ENCODE results near the gene SLC25A29. TPM values are rescaled to one million over a fixed set of nuclear protein-coding genes. Genes with fewer than 3 reads are reported as not detected.

The SLC25A29 gene
- total and polyA plus RNA-seq, 8 donors = 9.0 to 174 (median 28.2) TPM

- Histone ChIP-seq H3K4me1 (peaks cover 0 to 9% (median 3%) of the 10 kb centered on the region in 4 donors), H3K9me3 (no peaks in the 10 kb centered on the region), H3K27me3 (no peaks in the 10 kb centered on the region), H3K27ac (no peak overlapping the region), H3K4me3 (no peak overlapping the region), H3K36me3 (no peaks in the 10 kb centered on the region)
- TF ChIP-seq CTCF (IDR thresholded peaks at IDR 0.05) = no peak
- no peak for TF ChIP-seq POLR2A (IDR thresholded peaks at IDR 0.05)
- TF ChIP-seq EP300 (IDR thresholded peaks at IDR 0.05) = no peak
- no peak for TF ChIP-seq POLR2AphosphoS5 (IDR thresholded peaks at IDR 0.05)
- DNase-seq = no peak
- intact Hi-C loops (cut with DNase I; ENCODE audit: low total_unique reads) = no loop called here
- WGBS, 5 donors = 80 to 92% (median 90%) methylated on average over 5 to 8 of the region's 8 CpGs
Measured at GRCh38 chr14:100323942-100324307, 17.7 kb upstream of the SLC25A29 start.

DNA sequence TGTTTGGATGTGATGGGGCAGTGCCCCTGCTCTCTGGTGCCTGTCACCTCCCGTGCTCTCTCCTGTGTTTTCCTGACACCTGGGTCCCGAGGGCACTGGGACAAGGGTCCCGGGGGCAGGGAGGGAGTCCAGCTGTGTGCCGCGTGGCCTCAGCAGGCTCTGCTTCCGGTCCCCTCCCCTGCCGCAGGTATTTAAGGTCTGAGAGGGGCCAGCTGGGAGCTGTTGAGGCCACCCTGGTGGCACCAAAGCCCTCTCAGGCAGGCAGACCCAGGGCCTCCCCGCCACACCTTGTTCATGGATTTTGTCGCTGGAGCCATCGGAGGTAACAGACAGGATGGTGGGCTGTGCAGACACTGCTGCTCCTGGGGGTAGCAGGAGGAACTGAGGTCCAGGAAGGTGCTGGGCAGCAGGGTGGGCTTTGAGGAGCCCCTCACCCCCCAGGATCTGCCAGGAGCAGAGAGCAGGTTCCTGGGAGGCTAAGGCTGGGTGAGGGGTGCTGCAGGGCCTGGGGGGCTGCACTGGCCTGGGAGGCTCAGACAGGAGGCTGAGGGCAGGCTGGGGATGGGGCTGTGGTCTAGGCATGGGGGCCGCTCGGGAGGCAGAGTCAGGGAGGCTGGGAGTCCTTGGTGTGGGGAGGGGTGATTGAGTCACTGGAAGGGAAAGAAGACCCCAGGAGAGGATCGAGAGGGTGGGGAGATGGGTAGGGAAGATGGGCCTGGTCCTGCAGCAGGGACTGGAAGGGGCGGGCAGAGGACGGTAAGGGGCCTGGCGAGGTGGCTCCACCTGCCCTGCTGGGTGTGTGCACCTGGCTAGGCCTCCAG, 17.1 kb upstream of the SLC25A29 start, which contains the start of gene SLC25A47:
Gene SLC25A47 (plus strand): TSS at position 219 of the 821 bp plus-strand sequence. CDS start 76 bp downstream, at position 295.
- Histone ChIP-seq H3K4me1 (peaks cover 0 to 12% (median 6%) of the 10 kb centered on the region in 4 donors), H3K4me3 (no peak within 1 kb of the TSS), H3K27ac (no peak within 1 kb of the TSS), H3K27me3 (no peaks in the 10 kb centered on the region), H3K36me3 (no peaks in the 10 kb centered on the region), H3K9me3 (no peaks in the 10 kb centered on the region)
- DNase-seq = no peak
- WGBS, 5 donors = 86 to 97% (median 92%) methylated on average over 9 to 16 of the region's 16 CpGs
- intact Hi-C loops (cut with DNase I; ENCODE audit: low total_unique reads) = no loop called here
- no peak for TF ChIP-seq POLR2AphosphoS5 (IDR thresholded peaks at IDR 0.05)
- no peak for TF ChIP-seq POLR2A (IDR thresholded peaks at IDR 0.05)
- no peak for TF ChIP-seq EP300 (IDR thresholded peaks at IDR 0.05)
- no peak for TF ChIP-seq CTCF (IDR thresholded peaks at IDR 0.05)

DNA sequence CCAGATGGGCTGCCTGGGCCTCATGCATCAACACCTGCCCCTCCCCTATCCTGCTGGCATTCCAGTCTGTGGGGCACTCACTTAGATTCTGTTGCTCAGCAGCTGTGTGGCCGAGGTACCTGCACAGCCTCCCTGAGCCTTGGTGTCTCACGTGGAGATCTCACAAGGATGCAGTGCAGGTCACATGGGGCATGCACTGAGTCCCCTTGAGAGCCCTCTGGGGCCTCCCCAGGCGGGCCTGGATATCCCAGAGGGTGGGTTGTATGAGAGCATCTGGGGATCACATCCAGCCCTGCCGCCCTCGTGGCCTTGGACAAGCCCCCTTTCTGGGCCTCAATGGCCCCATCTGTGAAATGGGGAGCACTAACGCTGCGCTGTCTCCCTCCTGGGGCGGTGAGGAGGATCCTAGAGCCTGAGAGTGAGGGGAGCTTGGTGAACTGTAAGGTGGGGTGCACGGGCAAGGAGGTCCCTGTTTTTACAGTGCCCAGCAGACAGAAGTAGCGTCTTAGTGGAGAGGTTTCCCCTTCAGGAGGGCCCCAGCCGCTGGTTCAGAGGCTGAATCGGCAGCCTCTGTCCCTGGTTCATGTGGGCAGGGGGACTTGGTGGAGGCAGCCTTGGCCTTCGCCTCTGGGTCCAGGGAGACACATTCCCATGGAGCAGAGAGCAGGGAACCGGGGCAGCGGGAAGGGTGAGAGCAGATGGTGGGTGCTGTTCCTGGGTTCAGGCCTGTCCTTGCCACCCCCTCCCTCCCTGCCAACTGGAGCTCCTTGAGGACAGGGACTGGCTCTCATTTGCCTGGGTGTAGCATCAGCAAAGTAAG, 16.1 kb upstream of the SLC25A29 start:
- Histone ChIP-seq H3K4me3 (no peak overlapping the region), H3K36me3 (no peaks in the 10 kb centered on the region), H3K4me1 (peaks cover 0 to 22% (median 16%) of the 10 kb centered on the region in 4 donors), H3K9me3 (no peaks in the 10 kb centered on the region), H3K27ac (no peak overlapping the region), H3K27me3 (no peaks in the 10 kb centered on the region)
- DNase-seq = peak in 1 of 2 donors; percentile 37
- WGBS, 5 donors = 81 to 95% (median 91%) methylated on average over 10 to 15 of the region's 15 CpGs
- TF ChIP-seq EP300 (IDR thresholded peaks at IDR 0.05) = no peak
- no peak for TF ChIP-seq POLR2AphosphoS5 (IDR thresholded peaks at IDR 0.05)
- no peak for TF ChIP-seq POLR2A (IDR thresholded peaks at IDR 0.05)
- no peak for TF ChIP-seq CTCF (IDR thresholded peaks at IDR 0.05)
- intact Hi-C loops (cut with DNase I; ENCODE audit: low total_unique reads) = no loop called here

DNA sequence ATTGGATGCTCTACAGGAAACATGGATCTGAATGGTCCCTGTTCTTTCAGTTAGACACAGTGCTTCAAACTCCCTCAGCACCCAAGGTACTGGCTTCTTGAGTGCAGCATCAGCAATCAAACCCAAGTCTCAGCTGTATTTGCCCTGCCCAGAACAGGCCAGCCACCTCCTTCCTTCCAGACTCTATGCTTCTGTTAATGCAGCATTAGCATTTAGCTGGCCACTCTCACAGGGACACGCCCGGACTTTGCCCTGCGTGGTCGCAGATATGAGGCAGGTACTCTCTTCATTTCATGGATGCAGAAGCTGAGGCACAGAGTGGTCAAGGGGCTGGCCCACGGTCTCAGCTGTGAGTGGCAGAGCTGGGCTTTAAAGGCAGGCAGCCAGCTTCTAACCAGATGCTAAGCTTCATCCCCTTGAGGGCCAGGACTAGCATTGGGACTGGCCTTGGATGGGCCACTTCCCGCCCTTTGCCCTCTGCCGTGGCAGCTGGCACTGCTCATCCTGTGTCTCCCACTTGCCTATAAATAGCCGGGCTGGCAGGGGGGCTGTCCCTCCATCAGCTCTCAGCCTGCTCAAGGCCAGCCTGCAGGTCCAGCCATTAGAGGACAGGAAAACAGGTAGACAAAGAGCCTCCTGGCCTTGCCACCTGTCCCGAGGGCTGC, 15.4 kb upstream of the SLC25A29 start:
- DNase-seq = no peak
- H3K27ac ChIP-seq = no peak overlapping the region
- H3K4me1 ChIP-seq = peaks cover 0 to 22% (median 16%) of the 10 kb centered on the region in 4 donors
- no peaks in the 10 kb centered on the region for H3K27me3 ChIP-seq
- intact Hi-C loops (cut with DNase I; ENCODE audit: low total_unique reads) = no loop called here
- no peaks in the 10 kb centered on the region for H3K9me3 ChIP-seq
- 68 to 84% (median 71%) methylated on average over 6 to 9 of the region's 9 CpGs for WGBS, 5 donors
- H3K4me3 ChIP-seq = no peak overlapping the region
- TF ChIP-seq EP300 (IDR thresholded peaks at IDR 0.05) = no peak
- no peak for TF ChIP-seq CTCF (IDR thresholded peaks at IDR 0.05)
- TF ChIP-seq POLR2AphosphoS5 (IDR thresholded peaks at IDR 0.05) = no peak
- H3K36me3 ChIP-seq = no peaks in the 10 kb centered on the region

Measured in stomach (tissue), 9 donors.